Stimulated activated CD8-positive, alpha-beta memory T cell treated with anti-CD3 and anti-CD28 coated beads, Interleukin-12 subunit alpha, Interleukin-12 subunit beta, amount 100 ng/mL, for 24 hours (primary cell): ENCODE data around the gene GALNT12.

ENCODE experiments used
- DNase-seq: peaks from one replicate; pipeline ENCODE4 v3.0.0-alpha.2; 2020; ENCODE audit errors: extremely low read depth

GALNT12 gene

GRCh38 chr9:98807070-98807813, at the start of gene GALNT12:
Gene GALNT12, plus strand, starts transcription at chr9:98807670. Its CDS starts 29 bp downstream, at chr9:98807699.
- peak; percentile 22 for DNase-seq

GRCh38 chr9:98760231-98760630, 47.2 kb upstream of the GALNT12 start:
- no peak for DNase-seq

GRCh38 chr9:98763986-98764745, 43.3 kb upstream of the GALNT12 start:
- no peak for DNase-seq

- DNase-seq: no peak
Measured at GRCh38 chr9:98765256-98765655, 42.2 kb upstream of the GALNT12 start.

GRCh38 chr9:98766586-98766985, 40.9 kb upstream of the GALNT12 start:
- no peak for DNase-seq

- no peak for DNase-seq
Measured at GRCh38 chr9:98767196-98767595, 40.3 kb upstream of the GALNT12 start.

- no peak for DNase-seq
Measured at GRCh38 chr9:98767915-98768314, 39.6 kb upstream of the GALNT12 start.

GRCh38 chr9:98768344-98768743, 39.1 kb upstream of the GALNT12 start:
- DNase-seq: no peak

- no peak for DNase-seq
Measured at GRCh38 chr9:98770717-98771116, 36.8 kb upstream of the GALNT12 start.

GRCh38 chr9:98771209-98771874, 36.1 kb upstream of the GALNT12 start:
- no peak for DNase-seq

GRCh38 chr9:98772364-98773155, 34.9 kb upstream of the GALNT12 start:
- DNase-seq: no peak

GRCh38 chr9:98773721-98774120, 33.7 kb upstream of the GALNT12 start:
- DNase-seq: no peak

GRCh38 chr9:98774746-98775145, 32.7 kb upstream of the GALNT12 start:
- DNase-seq: no peak

- DNase-seq: no peak
Measured at GRCh38 chr9:98775831-98776441, 31.5 kb upstream of the GALNT12 start.

- no peak for DNase-seq
Measured at GRCh38 chr9:98777618-98778017, 29.9 kb upstream of the GALNT12 start.

GRCh38 chr9:98778251-98778650, 29.2 kb upstream of the GALNT12 start:
- DNase-seq: no peak

- no peak for DNase-seq
Measured at GRCh38 chr9:98778711-98779530, 28.5 kb upstream of the GALNT12 start.

GRCh38 chr9:98780059-98780749, 27.3 kb upstream of the GALNT12 start:
- DNase-seq: no peak

GRCh38 chr9:98781588-98782383, 25.7 kb upstream of the GALNT12 start:
- DNase-seq: no peak
